ENCODE data around the gene SSC5D.

DNA sequence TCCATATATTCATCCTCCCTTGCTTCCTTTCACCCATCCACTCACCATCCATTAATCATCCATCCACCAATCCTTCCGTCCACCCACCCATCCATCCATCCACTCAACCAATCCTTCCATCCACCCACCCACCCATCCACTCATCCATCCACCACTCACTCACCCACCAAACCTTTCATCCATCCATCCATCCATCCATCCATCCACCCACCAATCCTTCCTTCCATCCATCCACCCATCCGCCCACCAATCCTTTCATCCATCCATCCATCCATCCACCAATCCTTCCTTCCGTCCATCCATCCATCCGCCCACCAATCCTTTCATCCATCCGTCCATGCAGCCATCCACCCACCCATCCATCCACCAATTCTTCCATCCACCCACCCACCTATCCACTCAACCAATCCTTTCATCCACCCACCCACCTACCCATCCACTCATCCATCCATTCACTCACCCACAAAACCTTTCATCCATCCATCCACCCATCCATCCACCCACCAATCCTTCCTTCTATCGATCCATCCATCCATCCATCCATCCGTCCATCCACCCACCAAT, 54.1 kb downstream of the SSC5D start:
- no peak for TF ChIP-seq POLR2AphosphoS5 (IDR thresholded peaks at IDR 0.05; ENCODE audit: low read depth, low read length)
- no peak for TF ChIP-seq RFX5 (IDR thresholded peaks at IDR 0.05; ENCODE audit: low read length)
- no peak for TF ChIP-seq RAD21 (IDR thresholded peaks at IDR 0.05; ENCODE audit: low read length)
- TF ChIP-seq, protein P1, sequence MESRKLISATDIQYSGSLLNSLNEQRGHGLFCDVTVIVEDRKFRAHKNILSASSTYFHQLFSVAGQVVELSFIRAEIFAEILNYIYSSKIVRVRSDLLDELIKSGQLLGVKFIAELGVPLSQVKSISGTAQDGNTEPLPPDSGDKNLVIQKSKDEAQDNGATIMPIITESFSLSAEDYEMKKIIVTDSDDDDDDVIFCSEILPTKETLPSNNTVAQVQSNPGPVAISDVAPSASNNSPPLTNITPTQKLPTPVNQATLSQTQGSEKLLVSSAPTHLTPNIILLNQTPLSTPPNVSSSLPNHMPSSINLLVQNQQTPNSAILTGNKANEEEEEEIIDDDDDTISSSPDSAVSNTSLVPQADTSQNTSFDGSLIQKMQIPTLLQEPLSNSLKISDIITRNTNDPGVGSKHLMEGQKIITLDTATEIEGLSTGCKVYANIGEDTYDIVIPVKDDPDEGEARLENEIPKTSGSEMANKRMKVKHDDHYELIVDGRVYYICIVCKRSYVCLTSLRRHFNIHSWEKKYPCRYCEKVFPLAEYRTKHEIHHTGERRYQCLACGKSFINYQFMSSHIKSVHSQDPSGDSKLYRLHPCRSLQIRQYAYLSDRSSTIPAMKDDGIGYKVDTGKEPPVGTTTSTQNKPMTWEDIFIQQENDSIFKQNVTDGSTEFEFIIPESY (IDR thresholded peaks at IDR 0.05; ENCODE audit: borderline replicate concordance, low read depth), result no peak
- no peak for TF ChIP-seq TAF1 (IDR thresholded peaks at IDR 0.05; ENCODE audit: borderline replicate concordance, low read depth, low read length)
- TF ChIP-seq, protein P2, sequence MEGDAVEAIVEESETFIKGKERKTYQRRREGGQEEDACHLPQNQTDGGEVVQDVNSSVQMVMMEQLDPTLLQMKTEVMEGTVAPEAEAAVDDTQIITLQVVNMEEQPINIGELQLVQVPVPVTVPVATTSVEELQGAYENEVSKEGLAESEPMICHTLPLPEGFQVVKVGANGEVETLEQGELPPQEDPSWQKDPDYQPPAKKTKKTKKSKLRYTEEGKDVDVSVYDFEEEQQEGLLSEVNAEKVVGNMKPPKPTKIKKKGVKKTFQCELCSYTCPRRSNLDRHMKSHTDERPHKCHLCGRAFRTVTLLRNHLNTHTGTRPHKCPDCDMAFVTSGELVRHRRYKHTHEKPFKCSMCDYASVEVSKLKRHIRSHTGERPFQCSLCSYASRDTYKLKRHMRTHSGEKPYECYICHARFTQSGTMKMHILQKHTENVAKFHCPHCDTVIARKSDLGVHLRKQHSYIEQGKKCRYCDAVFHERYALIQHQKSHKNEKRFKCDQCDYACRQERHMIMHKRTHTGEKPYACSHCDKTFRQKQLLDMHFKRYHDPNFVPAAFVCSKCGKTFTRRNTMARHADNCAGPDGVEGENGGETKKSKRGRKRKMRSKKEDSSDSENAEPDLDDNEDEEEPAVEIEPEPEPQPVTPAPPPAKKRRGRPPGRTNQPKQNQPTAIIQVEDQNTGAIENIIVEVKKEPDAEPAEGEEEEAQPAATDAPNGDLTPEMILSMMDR (IDR thresholded peaks at IDR 0.05), result no peak
- no peak for TF ChIP-seq EZH2phosphoT487 (IDR thresholded peaks at IDR 0.05; ENCODE audit: borderline replicate concordance, low read depth)
- TF ChIP-seq, protein P3, sequence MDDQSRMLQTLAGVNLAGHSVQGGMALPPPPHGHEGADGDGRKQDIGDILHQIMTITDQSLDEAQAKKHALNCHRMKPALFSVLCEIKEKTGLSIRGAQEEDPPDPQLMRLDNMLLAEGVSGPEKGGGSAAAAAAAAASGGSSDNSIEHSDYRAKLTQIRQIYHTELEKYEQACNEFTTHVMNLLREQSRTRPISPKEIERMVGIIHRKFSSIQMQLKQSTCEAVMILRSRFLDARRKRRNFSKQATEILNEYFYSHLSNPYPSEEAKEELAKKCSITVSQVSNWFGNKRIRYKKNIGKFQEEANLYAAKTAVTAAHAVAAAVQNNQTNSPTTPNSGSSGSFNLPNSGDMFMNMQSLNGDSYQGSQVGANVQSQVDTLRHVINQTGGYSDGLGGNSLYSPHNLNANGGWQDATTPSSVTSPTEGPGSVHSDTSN (IDR thresholded peaks at IDR 0.05), result no peak
- TF ChIP-seq EP300 (IDR thresholded peaks at IDR 0.05; ENCODE audit: borderline replicate concordance in 1 of 2, low read depth in 1 of 2, low read length in 1 of 2), result no peak
- TF ChIP-seq, protein P4, sequence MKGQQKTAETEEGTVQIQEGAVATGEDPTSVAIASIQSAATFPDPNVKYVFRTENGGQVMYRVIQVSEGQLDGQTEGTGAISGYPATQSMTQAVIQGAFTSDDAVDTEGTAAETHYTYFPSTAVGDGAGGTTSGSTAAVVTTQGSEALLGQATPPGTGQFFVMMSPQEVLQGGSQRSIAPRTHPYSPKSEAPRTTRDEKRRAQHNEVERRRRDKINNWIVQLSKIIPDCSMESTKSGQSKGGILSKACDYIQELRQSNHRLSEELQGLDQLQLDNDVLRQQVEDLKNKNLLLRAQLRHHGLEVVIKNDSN (IDR thresholded peaks at IDR 0.05; ENCODE audit: borderline replicate concordance, low read depth), result no peak
- no peak for TF ChIP-seq MXI1 (IDR thresholded peaks at IDR 0.05; ENCODE audit: low read depth, low read length)
- TF ChIP-seq, protein P5, sequence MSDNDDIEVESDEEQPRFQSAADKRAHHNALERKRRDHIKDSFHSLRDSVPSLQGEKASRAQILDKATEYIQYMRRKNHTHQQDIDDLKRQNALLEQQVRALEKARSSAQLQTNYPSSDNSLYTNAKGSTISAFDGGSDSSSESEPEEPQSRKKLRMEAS (IDR thresholded peaks at IDR 0.05; ENCODE audit: low read depth), result no peak
